Measurements from ENCODE around the gene NKPD1. TPM values are rescaled to one million over a fixed set of nuclear protein-coding genes. Genes with fewer than 3 reads are reported as not detected.

The NKPD1 gene
- total and polyA plus RNA-seq, 2 experiments from 2014 or later, result 0.11 TPM; not detected in 1

GRCh38 chr19:45114116-45114515 is 46.7 kb downstream of the NKPD1 start:
- H4K20me1 ChIP-seq (ENCODE audit: insufficient read depth), result peaks cover 12% of the 10 kb centered on the region; the same call in 1 of the 2 replicates
- H3K4me3 ChIP-seq, result no peak overlapping the region
- no peak overlapping the region for H3K4me2 ChIP-seq (ENCODE audit: unreplicated experiment)
- H3K27ac ChIP-seq, result no peak overlapping the region
- H3K36me3 ChIP-seq (ENCODE audit: low read depth), result no peaks in the 10 kb centered on the region
- no peaks in the 10 kb centered on the region for H3F3A ChIP-seq (ENCODE audit: insufficient read depth)
- no peak overlapping the region for H3K9ac ChIP-seq
- H3K27me3 ChIP-seq (replicated peaks; ENCODE audit: insufficient read depth), result no peaks in the 10 kb centered on the region
- peaks cover 99% of the 10 kb centered on the region for H3K79me2 ChIP-seq (ENCODE audit: insufficient read depth)
- 82 to 87% methylated on average over 4 of the region's 4 CpGs for WGBS, 2 experiments (ENCODE audit: low coverage in 1 of 2, low lambda C conversion rate in 2 of 2, missing lambda C conversion rate in 2 of 2)
- in situ Hi-C loops (cut with MboI), result no loop called here
- H2AFZ ChIP-seq, result no peak overlapping the region
- no peak for TF ChIP-seq EZH2phosphoT487 (IDR thresholded peaks at IDR 0.05; ENCODE audit: insufficient read depth, low read depth)
- TF ChIP-seq EZH2 (IDR thresholded peaks at IDR 0.05; ENCODE audit: insufficient read depth, poor library complexity, severe bottlenecking), result no peak
- no peak for DNase-seq
- H3K9me3 ChIP-seq (ENCODE audit: low read depth), result no peaks in the 10 kb centered on the region
- H3K9me2 ChIP-seq (ENCODE audit: insufficient read depth), result no peaks in the 10 kb centered on the region
- no peaks in the 10 kb centered on the region for H3K4me1 ChIP-seq (ENCODE audit: insufficient read depth)

GRCh38 chr19:45113628-45114027 is 47.2 kb downstream of the NKPD1 start:
- WGBS, 2 experiments (ENCODE audit: low coverage in 1 of 2, low lambda C conversion rate in 2 of 2, missing lambda C conversion rate in 2 of 2), result 90 to 91% methylated on average over 9 of the region's 9 CpGs
- Histone ChIP-seq H3K9me3 (ENCODE audit: low read depth) (no peaks in the 10 kb centered on the region), H3K27ac (no peak overlapping the region), H3K4me2 (ENCODE audit: unreplicated experiment) (no peak overlapping the region), H3K4me3 (no peak overlapping the region), H3K36me3 (ENCODE audit: low read depth) (no peaks in the 10 kb centered on the region), H3F3A (ENCODE audit: insufficient read depth) (no peaks in the 10 kb centered on the region), H3K27me3 (replicated peaks; ENCODE audit: insufficient read depth) (no peaks in the 10 kb centered on the region), H3K9me2 (ENCODE audit: insufficient read depth) (no peaks in the 10 kb centered on the region), H2AFZ (no peak overlapping the region), H3K9ac (no peak overlapping the region), H4K20me1 (ENCODE audit: insufficient read depth) (peaks cover 12% of the 10 kb centered on the region; the same call in 1 of the 2 replicates), H3K4me1 (ENCODE audit: insufficient read depth) (no peaks in the 10 kb centered on the region), H3K79me2 (ENCODE audit: insufficient read depth) (peaks cover 99% of the 10 kb centered on the region)
- DNase-seq, result no peak
- TF ChIP-seq EZH2 (IDR thresholded peaks at IDR 0.05; ENCODE audit: insufficient read depth, poor library complexity, severe bottlenecking), result no peak
- TF ChIP-seq EZH2phosphoT487 (IDR thresholded peaks at IDR 0.05; ENCODE audit: insufficient read depth, low read depth), result no peak
- in situ Hi-C loops (cut with MboI), result no loop called here

GRCh38 chr19:45112111-45112827 is 48.5 kb downstream of the NKPD1 start:
- no peaks in the 10 kb centered on the region for H3F3A ChIP-seq (ENCODE audit: insufficient read depth)
- H3K9me2 ChIP-seq (ENCODE audit: insufficient read depth), result no peaks in the 10 kb centered on the region
- H3K9me3 ChIP-seq (ENCODE audit: low read depth), result no peaks in the 10 kb centered on the region
- WGBS, 2 experiments (ENCODE audit: low coverage in 1 of 2, low lambda C conversion rate in 2 of 2, missing lambda C conversion rate in 2 of 2), result 96 to 97% methylated on average over 11 of the region's 11 CpGs
- DNase-seq, result no peak
- H2AFZ ChIP-seq, result no peak overlapping the region
- no peak overlapping the region for H3K4me2 ChIP-seq (ENCODE audit: unreplicated experiment)
- no peak overlapping the region for H3K9ac ChIP-seq
- H3K4me3 ChIP-seq, result no peak overlapping the region
- H3K36me3 ChIP-seq (ENCODE audit: low read depth), result no peaks in the 10 kb centered on the region
- H3K79me2 ChIP-seq (ENCODE audit: insufficient read depth), result peaks cover 99% of the 10 kb centered on the region
- peaks cover 16% of the 10 kb centered on the region; the same call in 1 of the 2 replicates for H4K20me1 ChIP-seq (ENCODE audit: insufficient read depth)
- H3K27ac ChIP-seq, result no peak overlapping the region
- TF ChIP-seq EZH2 (IDR thresholded peaks at IDR 0.05; ENCODE audit: insufficient read depth, poor library complexity, severe bottlenecking) (no peak), EZH2phosphoT487 (IDR thresholded peaks at IDR 0.05; ENCODE audit: insufficient read depth, low read depth) (no peak)
- no peaks in the 10 kb centered on the region for H3K27me3 ChIP-seq (replicated peaks; ENCODE audit: insufficient read depth)
- in situ Hi-C loops (cut with MboI), result no loop called here
- no peaks in the 10 kb centered on the region for H3K4me1 ChIP-seq (ENCODE audit: insufficient read depth)

Other genes with a start within 250 kb of the NKPD1 start
- gene APOC1, start 246.4 kb downstream of the NKPD1 start, total RNA-seq (2014; rRNA removed; shearing (Covaris generic)), result not detected in 2 replicates
- gene APOC1, start 246.4 kb downstream of the NKPD1 start, polyA plus RNA-seq (2016; fragmentation: Nextera tagmentation; extraction: Ambion mirVana), result 0.49 TPM in 1 of 2 replicates, not detected in the other
- not detected in 2 replicates for gene APOC4, start 218.7 kb downstream of the NKPD1 start, total RNA-seq (2014; rRNA removed; shearing (Covaris generic))
- gene APOC4, start 218.7 kb downstream of the NKPD1 start, polyA plus RNA-seq (2016; fragmentation: Nextera tagmentation; extraction: Ambion mirVana), result not detected in 2 replicates
- not detected in 2 replicates for gene APOC2, start 214.9 kb downstream of the NKPD1 start, total RNA-seq (2014; rRNA removed; shearing (Covaris generic))
- not detected in 2 replicates for gene APOC2, start 214.9 kb downstream of the NKPD1 start, polyA plus RNA-seq (2016; fragmentation: Nextera tagmentation; extraction: Ambion mirVana)
- 40.5 and 42.5 TPM in 2 replicates for gene CLPTM1, start 205.6 kb downstream of the NKPD1 start, total RNA-seq (2014; rRNA removed; shearing (Covaris generic))
- 103 and 109 TPM in 2 replicates for gene CLPTM1, start 205.6 kb downstream of the NKPD1 start, polyA plus RNA-seq (2016; fragmentation: Nextera tagmentation; extraction: Ambion mirVana)
- gene RELB, start 159.5 kb downstream of the NKPD1 start, total RNA-seq (2014; rRNA removed; shearing (Covaris generic)), result 9.7 and 12.5 TPM in 2 replicates
- gene RELB, start 159.5 kb downstream of the NKPD1 start, polyA plus RNA-seq (2016; fragmentation: Nextera tagmentation; extraction: Ambion mirVana), result 7.6 and 10.0 TPM in 2 replicates
- 12.3 and 45.1 TPM in 2 replicates for gene CLASRP, start 121.9 kb downstream of the NKPD1 start, total RNA-seq (2014; rRNA removed; shearing (Covaris generic))
- 9.2 and 10.1 TPM in 2 replicates for gene CLASRP, start 121.9 kb downstream of the NKPD1 start, polyA plus RNA-seq (2016; fragmentation: Nextera tagmentation; extraction: Ambion mirVana)
- 0.25 TPM in 1 of 2 replicates, not detected in the other for gene ZNF296, start 84.5 kb downstream of the NKPD1 start, total RNA-seq (2014; rRNA removed; shearing (Covaris generic))
- 0.15 TPM in 1 of 2 replicates, not detected in the other for gene ZNF296, start 84.5 kb downstream of the NKPD1 start, polyA plus RNA-seq (2016; fragmentation: Nextera tagmentation; extraction: Ambion mirVana)
- gene GEMIN7, start 81.7 kb downstream of the NKPD1 start, total RNA-seq (2014; rRNA removed; shearing (Covaris generic)), result 22.5 and 25.3 TPM in 2 replicates
- gene GEMIN7, start 81.7 kb downstream of the NKPD1 start, polyA plus RNA-seq (2016; fragmentation: Nextera tagmentation; extraction: Ambion mirVana), result 48.4 and 49.7 TPM in 2 replicates
- gene PPP1R37, start 67.8 kb downstream of the NKPD1 start, total RNA-seq (2014; rRNA removed; shearing (Covaris generic)), result 39.2 and 43.8 TPM in 2 replicates
- 1.6 and 1.9 TPM in 2 replicates for gene PPP1R37, start 67.8 kb downstream of the NKPD1 start, polyA plus RNA-seq (2016; fragmentation: Nextera tagmentation; extraction: Ambion mirVana)
- gene TRAPPC6A, start 17.3 kb upstream of the NKPD1 start, total RNA-seq (2014; rRNA removed; shearing (Covaris generic)), result 0.89 and 11.2 TPM in 2 replicates
- 16.9 and 18.8 TPM in 2 replicates for gene TRAPPC6A, start 17.3 kb upstream of the NKPD1 start, polyA plus RNA-seq (2016; fragmentation: Nextera tagmentation; extraction: Ambion mirVana)
- 4.3 and 9.0 TPM in 2 replicates for gene BLOC1S3, start 17.8 kb upstream of the NKPD1 start, total RNA-seq (2014; rRNA removed; shearing (Covaris generic))
- 7.2 and 8.9 TPM in 2 replicates for gene BLOC1S3, start 17.8 kb upstream of the NKPD1 start, polyA plus RNA-seq (2016; fragmentation: Nextera tagmentation; extraction: Ambion mirVana)
- gene EXOC3L2, start 84.4 kb upstream of the NKPD1 start, total RNA-seq (2014; rRNA removed; shearing (Covaris generic)), result 0.38 TPM in 1 of 2 replicates, not detected in the other
- 0.06 TPM in 1 of 2 replicates, not detected in the other for gene EXOC3L2, start 84.4 kb upstream of the NKPD1 start, polyA plus RNA-seq (2016; fragmentation: Nextera tagmentation; extraction: Ambion mirVana)
- 10.2 and 11.6 TPM in 2 replicates for gene MARK4, start 90.3 kb upstream of the NKPD1 start, total RNA-seq (2014; rRNA removed; shearing (Covaris generic))
- gene MARK4, start 90.3 kb upstream of the NKPD1 start, polyA plus RNA-seq (2016; fragmentation: Nextera tagmentation; extraction: Ambion mirVana), result 4.0 and 4.9 TPM in 2 replicates
- gene CKM, start 161.9 kb upstream of the NKPD1 start, total RNA-seq (2014; rRNA removed; shearing (Covaris generic)), result not detected in 2 replicates
- 0.11 TPM in 1 of 2 replicates, not detected in the other for gene CKM, start 161.9 kb upstream of the NKPD1 start, polyA plus RNA-seq (2016; fragmentation: Nextera tagmentation; extraction: Ambion mirVana)
- not detected in 2 replicates for gene KLC3, start 179.8 kb upstream of the NKPD1 start, total RNA-seq (2014; rRNA removed; shearing (Covaris generic))
- gene KLC3, start 179.8 kb upstream of the NKPD1 start, polyA plus RNA-seq (2016; fragmentation: Nextera tagmentation; extraction: Ambion mirVana), result not detected in 2 replicates
- gene ERCC2, start 209.6 kb upstream of the NKPD1 start, total RNA-seq (2014; rRNA removed; shearing (Covaris generic)), result 29.8 and 32.3 TPM in 2 replicates
- gene ERCC2, start 209.6 kb upstream of the NKPD1 start, polyA plus RNA-seq (2016; fragmentation: Nextera tagmentation; extraction: Ambion mirVana), result 13.7 TPM in 2 replicates
- 3.9 and 36.5 TPM in 2 replicates for gene PPP1R13L, start 244.1 kb upstream of the NKPD1 start, total RNA-seq (2014; rRNA removed; shearing (Covaris generic))
- 6.2 and 6.4 TPM in 2 replicates for gene PPP1R13L, start 244.1 kb upstream of the NKPD1 start, polyA plus RNA-seq (2016; fragmentation: Nextera tagmentation; extraction: Ambion mirVana)
- gene POLR1G, start 245.7 kb upstream of the NKPD1 start, total RNA-seq (2014; rRNA removed; shearing (Covaris generic)), result 3.9 and 8.8 TPM in 2 replicates
- gene POLR1G, start 245.7 kb upstream of the NKPD1 start, polyA plus RNA-seq (2016; fragmentation: Nextera tagmentation; extraction: Ambion mirVana), result 7.2 and 10.8 TPM in 2 replicates

Data from GM23248 (cell line).